ENCODE measurements around the gene SOWAHA. TPM values are rescaled to one million over a fixed set of nuclear protein-coding genes. Genes with fewer than 3 reads are reported as not detected.

The SOWAHA gene
- total RNA-seq, 1 donor from 2014 or later, result not detected

- Histone ChIP-seq H2AFZ (replicated peaks) (no peak overlapping the region), H3K9ac (no peak overlapping the region), H3K36me3 (no peaks in the 10 kb centered on the region), H3K79me2 (ENCODE audit: low read depth) (no peaks in the 10 kb centered on the region), H3K27ac (no peak overlapping the region), H3K27me3 (no peaks in the 10 kb centered on the region), H3K4me1 (peaks cover under 1% of the 10 kb centered on the region), H3K9me3 (ENCODE audit: low read depth) (no peaks in the 10 kb centered on the region), H3K4me2 (no peak overlapping the region), H3F3A (ENCODE audit: low read depth) (peaks cover 3% of the 10 kb centered on the region), H3K4me3 (no peak overlapping the region), H4K20me1 (ENCODE audit: low read depth) (no peaks in the 10 kb centered on the region)
- Mint-ChIP-seq H3K27me3 (ENCODE audit: insufficient read depth, low read depth) (peaks cover 4% of the 10 kb centered on the region), H3K4me1 (no peaks in the 10 kb centered on the region), H3K9me3 (no peaks in the 10 kb centered on the region), H3K36me3 (peaks cover 11% of the 10 kb centered on the region), H3K4me3 (no peak overlapping the region), H3K27ac (no peak overlapping the region)
- DNase-seq (ENCODE audit: low spot score), result no peak
- no peak for TF ChIP-seq EZH2 (IDR thresholded peaks at IDR 0.05)
- no peak for TF ChIP-seq EZH2phosphoT487 (IDR thresholded peaks at IDR 0.05)
- TF ChIP-seq CTCF (IDR thresholded peaks at IDR 0.05), result no peak
Measured at GRCh38 chr5:132765311-132766019, 47.6 kb upstream of the SOWAHA start.

- H3K4me1 ChIP-seq, result peaks cover 8% of the 10 kb centered on the region
- no peaks in the 10 kb centered on the region for H3K79me2 ChIP-seq (ENCODE audit: low read depth)
- H3K27ac ChIP-seq, result no peak overlapping the region
- H4K20me1 ChIP-seq (ENCODE audit: low read depth), result peaks cover 5% of the 10 kb centered on the region
- no peak overlapping the region for H3K4me3 ChIP-seq
- H3K9ac ChIP-seq, result no peak overlapping the region
- no peaks in the 10 kb centered on the region for H3K27me3 ChIP-seq
- Mint-ChIP-seq H3K27ac (no peak overlapping the region), H3K27me3 (ENCODE audit: insufficient read depth, low read depth) (peaks cover 4% of the 10 kb centered on the region), H3K9me3 (no peaks in the 10 kb centered on the region), H3K36me3 (peaks cover 9% of the 10 kb centered on the region), H3K4me3 (no peak overlapping the region), H3K4me1 (peaks cover 5% of the 10 kb centered on the region)
- no peaks in the 10 kb centered on the region for H3K9me3 ChIP-seq (ENCODE audit: low read depth)
- DNase-seq (ENCODE audit: low spot score), result no peak
- no peaks in the 10 kb centered on the region for H3K36me3 ChIP-seq
- TF ChIP-seq CTCF (IDR thresholded peaks at IDR 0.05) (no peak), EZH2phosphoT487 (IDR thresholded peaks at IDR 0.05) (no peak), EZH2 (IDR thresholded peaks at IDR 0.05) (no peak)
- H3K4me2 ChIP-seq, result no peak overlapping the region
- no peak overlapping the region for H2AFZ ChIP-seq (replicated peaks)
- peaks cover 10% of the 10 kb centered on the region for H3F3A ChIP-seq (ENCODE audit: low read depth)
Measured at GRCh38 chr5:132766020-132766805, 46.9 kb upstream of the SOWAHA start.

- Histone ChIP-seq H3K9ac (no peak overlapping the region), H2AFZ (replicated peaks) (no peak overlapping the region), H3K27ac (no peak overlapping the region), H4K20me1 (ENCODE audit: low read depth) (peaks cover 8% of the 10 kb centered on the region), H3K36me3 (no peaks in the 10 kb centered on the region), H3K9me3 (ENCODE audit: low read depth) (no peaks in the 10 kb centered on the region), H3K27me3 (no peaks in the 10 kb centered on the region), H3K4me1 (peaks cover 14% of the 10 kb centered on the region), H3K79me2 (ENCODE audit: low read depth) (no peaks in the 10 kb centered on the region), H3K4me3 (no peak overlapping the region), H3F3A (ENCODE audit: low read depth) (peaks cover 14% of the 10 kb centered on the region), H3K4me2 (no peak overlapping the region)
- H3K27me3 Mint-ChIP-seq (ENCODE audit: insufficient read depth, low read depth), result peaks cover 4% of the 10 kb centered on the region
- no peak for DNase-seq (ENCODE audit: low spot score)
- H3K27ac Mint-ChIP-seq, result no peak overlapping the region
- no peaks in the 10 kb centered on the region for H3K9me3 Mint-ChIP-seq
- H3K36me3 Mint-ChIP-seq, result peaks cover 9% of the 10 kb centered on the region
- TF ChIP-seq EZH2phosphoT487 (IDR thresholded peaks at IDR 0.05) (no peak), EZH2 (IDR thresholded peaks at IDR 0.05) (no peak), CTCF (IDR thresholded peaks at IDR 0.05) (no peak)
- H3K4me1 Mint-ChIP-seq, result peaks cover 10% of the 10 kb centered on the region
- H3K4me3 Mint-ChIP-seq, result no peak overlapping the region
Measured at GRCh38 chr5:132766806-132767055, 46.4 kb upstream of the SOWAHA start.
